Measurements from ENCODE around the gene MEI1. TPM values are rescaled to one million over a fixed set of nuclear protein-coding genes. Genes with fewer than 3 reads are reported as not detected.
A peak's percentile ranks its signal among the peaks of the same experiment; 100 is the strongest.

Gene MEI1
- total RNA-seq, 2 experiments from 2014 or later = 2.3 to 14.6 TPM

- no TSS peak for BruUV-seq (replicated peaks)
- H3K4me1 ChIP-seq (ENCODE audit: insufficient read depth, low read length, poor library complexity, severe bottlenecking) = peaks cover under 1% of the 10 kb centered on the region
- no peak overlapping the region for H3K4me3 ChIP-seq (ENCODE audit: low read depth, low read length, poor library complexity, severe bottlenecking)
- H3K79me2 ChIP-seq (ENCODE audit: insufficient read depth, low read depth, low read length) = peaks cover 13% of the 10 kb centered on the region; the same call in 1 of the 2 replicates
- H2AFZ ChIP-seq (ENCODE audit: low read length) = no peak overlapping the region
- peaks cover 6% of the 10 kb centered on the region; the same call in 1 of the 2 replicates for H4K20me1 ChIP-seq (ENCODE audit: insufficient read depth, low read length)
- H3K9me2 ChIP-seq (ENCODE audit: insufficient read depth, low read length) = no peaks in the 10 kb centered on the region
- ChIA-PET POLR2A (interaction anchor here (0.5 to 0.6 kb wide), 2 partner anchors 13 to 108 kb away, joined by 3 to 4 read pairs; no protein-coding TSS in a partner anchor), CTCF (ENCODE audit: unreplicated experiment) (no interaction called here)
- intact Hi-C loops (cut with micrococcal nuclease; ENCODE audit: unreplicated experiment) = no loop called here
- TF ChIP-seq CTCF (conservative IDR thresholded peaks at IDR 0.05; ENCODE audit: low read length) (peak; percentile 89), EZH2phosphoT487 (IDR thresholded peaks at IDR 0.05; ENCODE audit: borderline replicate concordance, low read depth, low read length) (no peak)
- H3K4me2 ChIP-seq (ENCODE audit: low read length) = no peak overlapping the region
- H3K27ac ChIP-seq (ENCODE audit: low read depth, low read length, poor library complexity, severe bottlenecking) = no peak overlapping the region
- H3K36me3 ChIP-seq (ENCODE audit: insufficient read depth, low read length) = peaks cover 73% of the 10 kb centered on the region
- H3K9me3 ChIP-seq (ENCODE audit: low read length) = no peaks in the 10 kb centered on the region
- DNase-seq (ENCODE audit: low spot score) = peak; percentile 56
These were observed 26.4 kb upstream of the MEI1 start for GRCh38 chr22:41672780-41673509.

- H4K20me1 ChIP-seq (ENCODE audit: insufficient read depth, low read length) = peaks cover 15% of the 10 kb centered on the region
- no peaks in the 10 kb centered on the region for H3K9me2 ChIP-seq (ENCODE audit: insufficient read depth, low read length)
- no peaks in the 10 kb centered on the region for H3K9me3 ChIP-seq (ENCODE audit: low read length)
- H3K4me1 ChIP-seq (ENCODE audit: insufficient read depth, low read length, poor library complexity, severe bottlenecking) = no peaks in the 10 kb centered on the region
- DNase-seq (ENCODE audit: low spot score) = no peak
- no TSS peak for BruUV-seq (replicated peaks)
- H3K4me3 ChIP-seq (ENCODE audit: low read depth, low read length, poor library complexity, severe bottlenecking) = no peak overlapping the region
- peaks cover 32% of the 10 kb centered on the region for H3K79me2 ChIP-seq (ENCODE audit: insufficient read depth, low read depth, low read length)
- H3K36me3 ChIP-seq (ENCODE audit: insufficient read depth, low read length) = peaks cover 85% of the 10 kb centered on the region
- POLR2A ChIA-PET = interaction anchor here (0.6 kb wide), 1 partner anchor 12 kb away, joined by 3 read pairs; no protein-coding TSS in a partner anchor
- TF ChIP-seq EZH2phosphoT487 (IDR thresholded peaks at IDR 0.05; ENCODE audit: borderline replicate concordance, low read depth, low read length) = no peak
- no peak for TF ChIP-seq CTCF (conservative IDR thresholded peaks at IDR 0.05; ENCODE audit: low read length)
- no peak overlapping the region for H2AFZ ChIP-seq (ENCODE audit: low read length)
- intact Hi-C loops (cut with micrococcal nuclease; ENCODE audit: unreplicated experiment) = no loop called here
- no peak overlapping the region for H3K4me2 ChIP-seq (ENCODE audit: low read length)
- no peak overlapping the region for H3K27ac ChIP-seq (ENCODE audit: low read depth, low read length, poor library complexity, severe bottlenecking)
- CTCF ChIA-PET (ENCODE audit: unreplicated experiment) = no interaction called here
These were observed 24.4 kb upstream of the MEI1 start for GRCh38 chr22:41674846-41675340.

- Histone ChIP-seq H3K4me1 (ENCODE audit: insufficient read depth, low read length, poor library complexity, severe bottlenecking) (peaks cover 3% of the 10 kb centered on the region), H4K20me1 (ENCODE audit: insufficient read depth, low read length) (peaks cover 27% of the 10 kb centered on the region), H3K36me3 (ENCODE audit: insufficient read depth, low read length) (peaks cover 93% of the 10 kb centered on the region), H3K4me3 (ENCODE audit: low read depth, low read length, poor library complexity, severe bottlenecking) (no peak overlapping the region), H3K27ac (ENCODE audit: low read depth, low read length, poor library complexity, severe bottlenecking) (no peak overlapping the region), H2AFZ (ENCODE audit: low read length) (no peak overlapping the region), H3K9me3 (ENCODE audit: low read length) (no peaks in the 10 kb centered on the region), H3K9me2 (ENCODE audit: insufficient read depth, low read length) (no peaks in the 10 kb centered on the region), H3K79me2 (ENCODE audit: insufficient read depth, low read depth, low read length) (peaks cover 44% of the 10 kb centered on the region), H3K4me2 (ENCODE audit: low read length) (no peak overlapping the region)
- CTCF ChIA-PET (ENCODE audit: unreplicated experiment) = no interaction called here
- DNase-seq (ENCODE audit: low spot score) = no peak
- TF ChIP-seq EZH2phosphoT487 (IDR thresholded peaks at IDR 0.05; ENCODE audit: borderline replicate concordance, low read depth, low read length) (no peak), CTCF (conservative IDR thresholded peaks at IDR 0.05; ENCODE audit: low read length) (no peak)
- intact Hi-C loops (cut with micrococcal nuclease; ENCODE audit: unreplicated experiment) = no loop called here
- no TSS peak for BruUV-seq (replicated peaks)
- POLR2A ChIA-PET = no interaction called here
These were observed 23.2 kb upstream of the MEI1 start for GRCh38 chr22:41676134-41676533.

Data from OCI-LY7 (cell line).